22Rv1 (cell line): ENCODE results near the gene LRGUK.

ENCODE experiments used
- ZFX ChIP-seq: fragments of 450-650 bp; IDR thresholded peaks from 2 replicates; pipeline ENCODE4 v1.6.1; 2017; ENCODE audit warnings: antibody characterized with exemption, borderline replicate concordance
- TF ChIP-seq, protein P1 (sequence below): fragments of 450-650 bp; IDR thresholded peaks from 2 replicates; pipeline ENCODE4 v1.5.1; 2017; ENCODE audit warnings: mild to moderate bottlenecking

DNA sequence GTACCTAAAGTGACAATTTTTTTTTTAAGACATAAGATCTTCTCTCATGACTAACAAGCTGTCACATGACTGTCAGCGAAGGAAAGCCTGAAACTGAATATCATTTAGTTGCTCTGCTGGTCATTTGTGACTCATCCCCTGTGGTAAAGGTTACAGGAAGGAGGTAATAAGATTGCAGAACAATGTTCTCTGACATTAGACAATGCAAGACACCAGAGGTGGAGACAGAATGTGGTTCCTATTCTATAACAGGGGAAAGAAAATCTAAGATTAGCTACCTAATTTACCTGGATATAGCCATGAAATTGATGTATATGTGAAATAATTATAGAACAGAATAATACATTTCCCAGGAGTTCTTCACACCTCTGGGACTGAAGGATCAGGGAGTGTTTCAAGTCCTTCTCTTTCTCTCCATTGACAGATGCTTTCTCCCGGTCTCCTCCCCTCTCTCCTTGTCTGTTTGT, 47.7 kb downstream of the LRGUK start:
- TF ChIP-seq, protein P1, sequence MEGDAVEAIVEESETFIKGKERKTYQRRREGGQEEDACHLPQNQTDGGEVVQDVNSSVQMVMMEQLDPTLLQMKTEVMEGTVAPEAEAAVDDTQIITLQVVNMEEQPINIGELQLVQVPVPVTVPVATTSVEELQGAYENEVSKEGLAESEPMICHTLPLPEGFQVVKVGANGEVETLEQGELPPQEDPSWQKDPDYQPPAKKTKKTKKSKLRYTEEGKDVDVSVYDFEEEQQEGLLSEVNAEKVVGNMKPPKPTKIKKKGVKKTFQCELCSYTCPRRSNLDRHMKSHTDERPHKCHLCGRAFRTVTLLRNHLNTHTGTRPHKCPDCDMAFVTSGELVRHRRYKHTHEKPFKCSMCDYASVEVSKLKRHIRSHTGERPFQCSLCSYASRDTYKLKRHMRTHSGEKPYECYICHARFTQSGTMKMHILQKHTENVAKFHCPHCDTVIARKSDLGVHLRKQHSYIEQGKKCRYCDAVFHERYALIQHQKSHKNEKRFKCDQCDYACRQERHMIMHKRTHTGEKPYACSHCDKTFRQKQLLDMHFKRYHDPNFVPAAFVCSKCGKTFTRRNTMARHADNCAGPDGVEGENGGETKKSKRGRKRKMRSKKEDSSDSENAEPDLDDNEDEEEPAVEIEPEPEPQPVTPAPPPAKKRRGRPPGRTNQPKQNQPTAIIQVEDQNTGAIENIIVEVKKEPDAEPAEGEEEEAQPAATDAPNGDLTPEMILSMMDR, result no peak
- no peak for TF ChIP-seq ZFX
